Colon (tissue), 2 donors: ENCODE results near the gene CCP110.

ENCODE experiments used
- FAIRE-seq: peaks from 2 replicates; lab custom pipeline; 2012; peaks lifted over from hg19 to GRCh38; lab: Jason Lieb, UNC
- donor health status: control.
- donor health status: control.

The CCP110 gene, protein sequence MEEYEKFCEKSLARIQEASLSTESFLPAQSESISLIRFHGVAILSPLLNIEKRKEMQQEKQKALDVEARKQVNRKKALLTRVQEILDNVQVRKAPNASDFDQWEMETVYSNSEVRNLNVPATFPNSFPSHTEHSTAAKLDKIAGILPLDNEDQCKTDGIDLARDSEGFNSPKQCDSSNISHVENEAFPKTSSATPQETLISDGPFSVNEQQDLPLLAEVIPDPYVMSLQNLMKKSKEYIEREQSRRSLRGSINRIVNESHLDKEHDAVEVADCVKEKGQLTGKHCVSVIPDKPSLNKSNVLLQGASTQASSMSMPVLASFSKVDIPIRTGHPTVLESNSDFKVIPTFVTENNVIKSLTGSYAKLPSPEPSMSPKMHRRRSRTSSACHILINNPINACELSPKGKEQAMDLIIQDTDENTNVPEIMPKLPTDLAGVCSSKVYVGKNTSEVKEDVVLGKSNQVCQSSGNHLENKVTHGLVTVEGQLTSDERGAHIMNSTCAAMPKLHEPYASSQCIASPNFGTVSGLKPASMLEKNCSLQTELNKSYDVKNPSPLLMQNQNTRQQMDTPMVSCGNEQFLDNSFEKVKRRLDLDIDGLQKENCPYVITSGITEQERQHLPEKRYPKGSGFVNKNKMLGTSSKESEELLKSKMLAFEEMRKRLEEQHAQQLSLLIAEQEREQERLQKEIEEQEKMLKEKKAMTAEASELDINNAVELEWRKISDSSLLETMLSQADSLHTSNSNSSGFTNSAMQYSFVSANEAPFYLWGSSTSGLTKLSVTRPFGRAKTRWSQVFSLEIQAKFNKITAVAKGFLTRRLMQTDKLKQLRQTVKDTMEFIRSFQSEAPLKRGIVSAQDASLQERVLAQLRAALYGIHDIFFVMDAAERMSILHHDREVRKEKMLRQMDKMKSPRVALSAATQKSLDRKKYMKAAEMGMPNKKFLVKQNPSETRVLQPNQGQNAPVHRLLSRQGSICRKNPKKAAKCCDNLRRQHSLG

DNA sequence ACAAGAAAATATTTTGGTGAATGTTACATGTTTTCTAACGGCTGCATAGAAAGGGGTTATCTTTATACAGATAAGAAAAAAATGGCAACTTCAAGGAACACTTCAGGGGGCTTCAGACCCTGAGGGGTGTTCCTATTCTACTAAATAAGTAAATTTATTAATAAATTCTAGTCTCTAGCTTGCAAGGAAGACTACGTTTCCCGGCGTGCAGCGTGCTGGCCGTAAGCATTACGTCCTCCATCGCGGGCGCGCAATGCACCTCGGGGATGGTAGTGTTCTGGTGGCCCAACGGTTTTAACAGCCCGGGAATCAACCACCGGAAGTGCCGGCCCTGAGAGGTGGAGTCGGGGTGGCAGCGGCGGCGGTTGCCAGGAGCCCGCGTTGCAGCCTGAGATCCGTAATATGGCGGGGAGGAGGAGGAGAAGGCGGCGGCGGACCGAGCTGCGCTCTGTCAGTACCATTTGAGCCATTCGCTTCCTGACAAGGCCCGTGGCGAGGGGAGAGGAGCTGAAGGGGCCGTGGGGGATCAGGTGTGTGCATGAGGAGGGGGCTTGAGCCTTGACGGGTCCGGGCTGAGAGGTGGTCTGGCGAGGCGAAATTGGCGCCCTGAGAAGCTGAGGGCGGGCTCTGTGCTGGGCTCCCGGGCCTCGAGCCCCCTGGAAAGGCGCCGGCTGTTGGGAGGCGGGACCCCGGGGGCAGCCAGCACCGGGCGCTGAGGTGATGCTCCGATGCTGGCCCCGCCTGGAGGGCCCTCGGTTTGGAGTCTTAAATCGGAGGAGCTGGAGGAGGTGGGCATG lies at the start of gene CCP110:
TSS of gene CCP110 (plus strand) at position 384 of the 797 bp plus-strand sequence. CDS start 3,940 bp downstream, outside the sequence.
- no peak for FAIRE-seq

DNA sequence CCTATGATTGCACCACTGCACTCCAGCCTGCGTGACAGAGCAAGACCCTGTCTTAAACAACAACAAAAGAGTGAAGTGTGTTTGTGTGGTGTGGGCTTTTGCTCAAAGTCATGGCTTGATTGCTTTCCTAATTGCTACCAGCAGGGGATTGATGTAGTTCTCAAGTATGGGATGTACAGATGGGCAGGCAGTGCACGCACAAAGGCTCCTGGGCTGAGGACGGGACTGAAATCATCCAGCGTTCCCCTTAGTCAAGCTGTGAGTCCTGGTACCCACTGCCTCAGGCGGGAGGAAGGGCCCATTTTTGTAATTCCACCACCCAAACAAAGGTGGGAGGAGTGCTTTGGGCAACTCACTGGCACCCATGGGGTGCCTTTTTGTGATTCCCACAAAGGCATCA lies 49.1 kb upstream of the CCP110 start:
- no peak for FAIRE-seq

DNA sequence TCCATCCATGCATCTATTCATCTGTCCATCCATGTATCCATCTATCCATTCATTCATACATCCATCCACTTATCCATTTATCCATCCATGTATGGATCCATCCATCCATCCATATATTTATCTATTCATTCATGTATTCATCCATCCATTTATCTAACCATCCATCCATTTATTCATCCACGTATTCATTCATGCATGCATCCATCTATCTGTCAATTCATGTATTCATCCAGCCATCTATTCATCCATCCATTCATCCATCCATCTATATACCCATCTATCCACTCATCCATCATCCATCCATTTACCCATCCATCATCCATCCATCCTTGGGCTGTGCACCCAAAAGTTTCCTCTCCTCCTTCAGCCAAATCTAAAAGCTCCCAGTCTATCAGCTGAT lies 45.2 kb upstream of the CCP110 start:
- no peak for FAIRE-seq

DNA sequence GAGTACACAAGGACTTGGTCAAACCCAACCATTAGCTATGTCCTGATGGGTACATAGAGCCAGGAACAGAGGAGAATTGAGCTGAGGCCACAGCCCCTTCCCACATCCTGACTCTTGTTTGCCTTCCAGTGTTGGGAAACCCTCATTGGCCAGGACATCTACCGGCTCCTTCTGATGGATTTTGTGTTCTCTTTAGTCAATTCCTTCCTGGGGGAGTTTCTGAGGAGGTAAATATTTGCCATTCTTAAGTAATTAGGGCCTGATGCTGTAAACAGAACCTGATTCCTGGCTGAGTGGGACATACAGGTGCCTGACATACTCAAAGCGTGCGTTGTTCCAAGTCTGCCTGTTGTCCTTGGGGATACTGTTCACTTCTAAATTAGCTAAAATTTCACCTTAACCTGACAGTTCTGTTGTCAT lies 44.4 kb upstream of the CCP110 start:
- FAIRE-seq, result no peak

DNA sequence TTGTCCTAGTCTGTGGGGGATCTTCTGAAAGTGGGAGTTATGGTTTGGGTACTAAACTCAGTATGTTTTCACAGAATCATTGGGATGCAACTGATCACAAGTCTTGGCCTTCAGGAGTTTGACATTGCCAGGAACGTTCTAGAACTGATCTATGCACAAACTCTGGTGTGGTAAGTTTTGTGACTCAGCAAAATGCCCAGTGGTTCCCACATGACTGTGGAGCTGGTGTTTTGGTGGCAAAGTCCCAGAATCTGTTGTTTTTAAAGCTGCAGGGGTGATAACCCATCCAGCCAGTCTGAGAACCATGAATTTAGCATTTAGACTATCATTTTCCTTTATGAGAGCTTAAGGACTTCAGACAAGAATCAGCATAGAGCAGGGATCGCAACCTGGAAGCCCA lies 42.4 kb upstream of the CCP110 start:
- no peak for FAIRE-seq

DNA sequence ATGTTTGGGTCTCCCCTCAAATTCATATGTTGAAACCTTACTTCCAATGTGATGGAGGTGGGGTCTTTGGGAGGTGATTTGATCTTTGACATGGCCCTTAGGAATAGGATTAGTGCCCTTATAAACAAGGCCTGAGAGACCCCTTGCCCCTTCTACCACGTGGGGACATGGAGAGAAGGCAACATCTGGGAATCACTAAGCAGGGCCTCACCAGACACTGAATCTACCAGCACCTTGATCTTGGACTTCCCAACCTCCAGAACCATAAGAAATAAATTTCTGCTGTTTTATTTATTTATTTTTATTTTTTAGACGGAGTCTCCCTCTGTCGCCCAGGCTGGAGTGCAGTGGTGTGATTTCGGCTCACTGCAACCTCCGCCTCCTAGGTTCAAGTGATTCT lies 42.0 kb upstream of the CCP110 start:
- FAIRE-seq, result no peak

DNA sequence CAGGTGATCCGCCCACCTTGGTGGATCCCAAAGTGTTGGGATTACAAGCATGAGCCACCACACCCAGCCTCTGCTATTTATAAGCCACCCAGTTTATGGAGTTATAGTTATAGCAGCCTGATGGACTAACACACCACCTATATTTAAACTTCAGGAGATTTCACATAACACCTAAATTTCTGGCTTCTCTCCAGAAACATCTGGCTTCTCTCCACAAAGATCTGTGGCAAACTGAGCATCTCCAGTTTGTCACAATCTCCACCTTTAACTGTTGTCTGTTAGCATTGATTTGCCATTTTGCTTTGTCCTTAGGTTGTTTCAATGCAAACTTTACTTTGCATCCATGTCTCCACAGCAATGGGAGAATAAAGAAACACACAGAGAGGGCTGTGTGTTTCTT lies 41.5 kb upstream of the CCP110 start:
- FAIRE-seq, result no peak

DNA sequence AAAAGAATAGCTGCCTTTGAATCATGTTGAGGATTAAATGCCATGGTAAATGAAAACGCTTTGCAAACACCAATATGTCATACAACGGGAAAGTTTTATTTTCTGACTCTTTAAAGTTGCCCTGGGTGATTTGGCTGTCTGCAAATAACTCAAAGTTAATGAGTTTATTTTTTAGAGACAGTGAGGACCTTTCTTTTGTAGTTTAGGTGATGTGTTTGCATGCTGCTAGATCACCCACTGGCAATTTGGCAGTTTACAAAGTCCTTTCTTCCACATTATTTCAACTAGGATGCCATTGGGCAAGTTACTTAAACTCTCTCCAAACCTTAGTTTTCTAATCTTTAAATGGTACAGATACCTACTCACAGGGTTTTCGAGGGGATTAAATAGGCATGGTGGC lies 39.6 kb upstream of the CCP110 start:
- no peak for FAIRE-seq

DNA sequence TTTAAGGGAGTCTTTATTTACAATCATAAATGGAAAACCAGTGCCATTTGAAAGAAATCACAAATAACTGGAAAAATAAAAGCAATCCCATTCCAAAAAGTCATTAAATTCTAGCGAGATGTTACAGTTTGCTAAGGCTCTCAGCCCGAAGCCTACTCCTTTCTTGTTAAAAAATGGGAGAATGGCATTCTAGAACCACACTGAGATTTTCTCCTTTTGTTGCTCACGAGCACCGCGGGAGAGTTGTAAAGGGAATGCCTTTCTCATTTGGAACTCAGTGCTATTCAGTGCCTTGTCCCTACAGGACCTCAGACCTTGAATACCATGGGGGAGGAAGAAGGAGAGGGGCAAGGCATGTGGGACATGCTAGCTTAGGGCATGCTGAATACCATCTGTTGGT lies 38.1 kb upstream of the CCP110 start:
- no peak for FAIRE-seq

DNA sequence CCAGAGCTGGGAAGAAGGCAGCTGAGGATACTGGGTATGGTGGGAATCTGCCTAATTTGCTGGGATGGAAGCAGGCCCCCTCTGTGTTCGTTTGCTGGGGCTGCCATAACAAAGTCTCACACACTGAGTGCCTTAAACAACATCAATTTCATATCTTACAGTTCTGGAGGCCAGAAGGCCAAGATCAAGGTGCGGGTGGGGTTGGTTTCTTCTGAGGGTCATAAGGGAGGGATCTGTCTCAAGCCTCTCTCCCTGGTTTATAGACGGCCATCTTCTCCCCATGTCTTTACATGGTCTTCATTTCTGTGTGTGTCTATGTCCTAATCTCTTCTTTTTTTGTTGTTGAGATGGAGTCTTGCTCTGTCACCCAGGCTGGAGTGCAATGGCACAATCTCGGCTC lies 37.7 kb upstream of the CCP110 start:
- no peak for FAIRE-seq

DNA sequence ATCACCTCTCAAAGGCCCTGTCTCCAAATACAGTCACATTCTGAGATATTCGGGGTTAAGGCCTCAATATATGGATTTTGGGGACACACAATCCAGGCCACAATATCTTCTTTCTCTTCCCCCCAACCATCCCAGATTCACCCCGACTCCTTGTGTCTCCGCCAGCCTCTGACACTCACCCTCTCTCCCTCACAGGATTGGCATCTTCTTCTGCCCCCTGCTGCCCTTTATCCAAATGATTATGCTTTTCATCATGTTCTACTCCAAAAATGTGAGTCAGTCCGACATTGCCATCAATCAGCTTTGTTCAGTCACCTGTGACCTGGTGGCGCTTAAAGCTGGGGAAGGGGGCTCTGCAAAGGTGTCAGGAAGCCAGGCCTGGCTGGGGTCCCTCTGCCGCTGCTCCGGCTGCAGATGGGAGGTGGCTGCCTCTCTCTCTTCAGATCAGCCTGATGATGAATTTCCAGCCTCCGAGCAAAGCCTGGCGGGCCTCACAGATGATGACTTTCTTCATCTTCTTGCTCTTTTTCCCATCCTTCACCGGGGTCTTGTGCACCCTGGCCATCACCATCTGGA lies 36.9 kb upstream of the CCP110 start:
- no peak for FAIRE-seq

DNA sequence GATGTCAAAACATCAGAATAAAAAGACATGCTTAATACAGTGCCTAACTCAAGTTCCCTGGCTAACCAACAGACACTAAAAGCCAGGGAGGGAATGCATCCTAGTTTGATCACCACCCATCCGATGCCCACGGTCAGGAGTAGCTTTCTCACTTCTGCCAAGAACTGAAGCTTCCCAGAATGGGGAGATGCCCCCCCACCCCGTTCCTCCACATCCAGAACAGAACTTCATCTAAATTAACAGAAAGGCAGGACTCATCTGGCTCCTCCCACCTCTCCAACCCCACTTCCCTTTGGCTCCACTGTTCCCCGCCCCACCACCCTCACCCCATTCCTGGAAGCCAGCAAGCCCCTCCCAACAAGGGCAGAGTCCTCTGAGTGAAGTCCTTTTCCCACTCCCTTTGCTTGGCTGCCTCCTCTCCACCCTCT lies 35.5 kb upstream of the CCP110 start:
- no peak for FAIRE-seq

DNA sequence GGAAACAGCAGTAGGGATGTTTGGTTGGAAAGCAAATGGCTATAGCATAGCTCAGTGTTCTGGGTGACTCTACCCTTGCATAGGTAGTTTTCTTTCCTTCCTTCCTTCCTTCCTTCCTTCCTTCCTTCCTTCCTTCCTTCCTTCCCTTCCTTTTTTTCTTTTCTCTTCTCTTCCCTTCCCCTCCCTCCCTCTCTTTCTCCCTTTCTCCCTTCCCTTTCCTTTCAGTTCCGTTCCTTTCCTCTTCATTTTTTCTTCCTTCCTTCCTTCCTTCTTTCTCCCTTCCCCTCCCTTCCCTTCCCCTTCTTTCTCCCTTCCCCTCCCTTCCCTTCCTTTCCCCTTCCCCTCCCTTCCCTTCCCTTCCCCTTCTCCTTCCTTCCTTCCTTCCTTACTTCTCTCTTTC lies 33.1 kb upstream of the CCP110 start:
- FAIRE-seq, result no peak

DNA sequence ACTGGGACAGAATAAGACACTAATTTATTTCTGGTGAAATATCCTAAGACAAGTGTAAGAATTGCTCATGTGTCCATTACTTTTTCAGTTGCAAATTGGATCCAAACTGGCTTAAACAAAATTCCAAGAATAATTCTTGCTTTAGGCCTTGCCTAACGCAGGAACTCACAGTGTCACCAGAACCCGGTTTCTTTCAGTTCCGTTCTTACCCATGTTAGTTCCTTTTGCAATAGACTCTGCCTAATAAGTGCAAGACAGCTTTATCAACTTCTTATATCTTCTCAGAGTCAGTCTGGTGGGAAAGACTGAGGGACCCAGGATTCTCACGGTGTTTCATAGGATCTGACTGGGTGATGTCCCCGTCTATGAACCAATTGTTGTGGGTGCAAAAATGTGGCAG lies 26.6 kb upstream of the CCP110 start:
- no peak for FAIRE-seq

DNA sequence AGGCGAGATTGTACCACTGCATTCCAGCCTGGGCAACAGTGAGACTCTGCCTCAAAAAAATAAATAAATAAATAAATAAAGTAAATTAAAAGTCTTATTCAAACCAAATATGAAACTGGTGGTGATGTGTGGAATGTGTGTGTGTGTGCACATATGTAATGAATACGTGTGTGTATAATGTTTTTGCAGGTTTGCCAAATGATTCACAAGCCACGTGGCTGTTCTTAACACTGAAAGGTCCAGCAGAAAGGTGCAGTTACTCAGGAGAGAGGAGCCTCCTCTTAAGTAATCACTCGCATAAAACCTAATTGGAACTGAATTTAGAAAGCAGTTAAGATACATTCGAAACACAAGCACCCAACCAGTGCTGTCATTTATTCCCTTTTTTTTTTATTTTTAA lies 24.7 kb upstream of the CCP110 start:
- no peak for FAIRE-seq

DNA sequence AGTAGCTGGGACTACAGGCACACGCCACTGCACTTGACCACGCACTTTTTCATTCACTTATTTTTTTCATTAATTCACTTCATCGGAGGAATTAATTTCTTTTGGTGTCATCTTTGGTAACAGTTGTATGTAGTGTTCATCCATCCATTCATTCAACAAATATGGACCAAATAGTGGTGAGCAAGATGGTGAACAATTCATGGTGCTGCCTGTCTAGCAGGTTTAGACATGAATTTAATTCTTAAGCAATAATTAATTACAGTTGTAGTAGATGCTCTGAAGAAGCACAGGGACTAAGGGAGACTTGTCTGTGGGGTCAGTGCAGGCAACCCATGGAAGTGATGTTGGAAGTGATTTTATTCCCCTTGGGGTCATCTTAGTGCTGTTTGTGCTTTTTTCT lies 24.3 kb upstream of the CCP110 start:
- FAIRE-seq, result no peak

DNA sequence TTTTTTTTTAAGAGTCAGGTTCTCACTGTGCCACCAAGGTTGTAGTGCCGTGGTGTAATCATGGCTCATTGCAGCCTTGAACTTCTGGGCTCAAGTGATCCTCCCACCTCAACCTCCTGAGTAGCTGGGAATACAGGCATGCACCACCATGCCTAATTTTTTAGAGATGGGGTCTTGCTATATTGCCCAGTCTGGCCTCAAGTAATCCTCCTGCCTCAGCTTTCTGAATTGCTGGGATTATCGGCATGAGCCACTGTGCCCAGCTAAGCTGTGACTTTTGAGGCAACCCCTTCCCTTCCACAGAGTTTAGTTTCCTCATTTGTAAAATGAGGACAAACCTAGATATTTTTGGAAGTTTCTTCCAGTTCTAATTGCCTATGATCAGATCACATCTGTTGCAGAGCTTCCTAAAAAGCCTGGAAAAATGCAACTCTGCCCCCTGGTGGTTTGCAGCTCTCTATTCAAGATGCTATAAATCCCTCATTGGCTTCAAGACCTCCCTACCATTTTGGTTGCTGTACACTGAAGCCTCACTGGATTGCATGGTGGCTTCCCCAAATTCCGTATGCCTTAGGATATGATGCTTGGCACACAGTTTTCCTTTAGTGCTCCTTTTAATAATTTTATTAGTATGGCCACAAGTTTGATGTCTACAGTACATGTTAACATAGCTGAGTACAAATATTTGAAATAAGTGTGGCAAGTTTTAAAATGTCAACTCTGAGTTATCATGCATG lies 21.2 kb upstream of the CCP110 start:
- FAIRE-seq, result no peak

DNA sequence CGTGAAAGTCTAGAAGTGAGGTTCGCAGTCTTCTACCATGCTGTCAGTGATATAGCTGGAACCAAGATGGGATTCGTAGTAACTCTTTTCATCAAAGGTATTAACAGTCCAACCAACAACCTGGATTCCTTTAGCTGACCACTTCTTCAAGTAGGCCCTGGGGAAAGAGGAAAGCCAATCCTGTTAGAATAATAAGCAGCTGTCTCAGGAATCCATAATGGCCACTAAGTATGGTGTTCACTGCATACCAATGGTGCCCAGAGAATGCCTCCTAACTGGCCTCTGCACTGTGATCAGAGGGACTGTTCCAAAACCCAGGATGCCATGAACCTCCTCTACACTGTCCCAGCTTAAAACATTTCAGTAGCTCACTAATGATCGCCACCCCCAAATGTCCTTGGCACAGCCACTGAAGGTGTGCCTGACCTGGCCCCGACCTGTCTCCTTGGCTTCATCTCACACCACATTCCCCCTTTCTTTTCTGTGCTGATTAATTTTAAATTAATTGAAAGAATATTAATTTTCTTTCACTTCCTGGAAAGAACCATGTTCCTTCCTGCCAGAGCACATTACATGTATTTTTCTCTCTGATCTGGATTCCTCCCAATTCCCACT lies 20.2 kb upstream of the CCP110 start:
- no peak for FAIRE-seq

DNA sequence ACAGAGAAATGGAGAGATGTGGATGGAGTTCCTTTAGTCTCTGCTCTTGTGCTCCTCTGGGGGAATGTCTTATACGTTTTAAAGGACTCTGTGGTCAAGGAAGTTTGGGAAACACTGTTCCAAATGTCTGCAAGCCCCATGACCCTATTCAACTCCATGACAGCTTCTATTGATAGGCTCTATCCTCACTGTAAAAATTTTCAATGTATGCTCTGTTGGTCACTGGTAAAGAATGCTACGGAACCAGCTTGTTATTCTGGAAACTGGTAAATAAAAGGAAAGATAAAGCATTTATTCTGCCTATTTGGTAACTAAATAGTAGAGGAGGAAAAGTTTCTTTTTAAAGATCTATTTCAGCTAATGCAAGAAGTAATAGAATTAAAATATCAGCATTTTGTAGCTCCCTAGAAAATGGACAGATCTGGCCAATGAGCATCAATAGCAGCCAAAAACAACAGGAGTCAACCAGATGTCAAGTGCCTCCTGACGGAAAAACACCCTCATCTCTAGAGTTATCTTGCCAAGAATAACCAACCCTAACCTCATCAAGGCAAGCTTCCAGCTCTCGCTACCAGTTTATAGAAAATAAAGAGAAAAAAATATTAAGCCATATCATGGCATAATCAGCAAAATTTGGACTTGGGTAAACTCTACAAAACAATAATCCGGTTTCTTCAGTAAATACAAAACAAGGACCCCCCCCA lies 18.0 kb upstream of the CCP110 start:
- FAIRE-seq, result no peak

DNA sequence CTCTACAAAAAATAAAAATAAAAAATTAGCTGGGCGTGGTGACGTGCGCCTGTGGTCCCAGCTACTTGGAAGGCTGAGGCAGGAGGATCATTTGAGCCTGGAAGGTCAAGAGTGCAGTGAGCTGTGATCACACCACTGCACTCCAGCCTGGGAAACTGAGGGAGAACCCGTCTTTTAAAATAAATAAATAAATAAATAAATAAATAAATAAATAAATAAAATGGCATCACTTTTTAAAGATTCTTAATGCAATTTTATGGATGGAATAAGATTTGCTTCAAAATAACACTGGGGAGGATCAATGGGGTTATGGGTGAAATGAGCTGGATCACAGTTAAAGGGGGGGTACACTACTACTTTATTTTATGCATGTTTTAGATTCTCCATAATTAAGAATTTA lies 16.8 kb upstream of the CCP110 start:
- FAIRE-seq, result no peak
